Fibroblast of skin of back (primary cell): ENCODE measurements around the gene CELSR1.
"Not testable (repeated sequence)": the region's sequence is repeated elsewhere in the genome, so short reads cannot be mapped to it uniquely, and the experiment has no call there.

Experiments
- DNase-seq: peaks from one replicate; pipeline ENCODE4 v3.0.0-alpha.2; 2013

The CELSR1 gene

GRCh38 chr22:46312848-46313247 lies 224.6 kb downstream of the CELSR1 start:
- DNase-seq = not testable (repeated sequence)

DNA sequence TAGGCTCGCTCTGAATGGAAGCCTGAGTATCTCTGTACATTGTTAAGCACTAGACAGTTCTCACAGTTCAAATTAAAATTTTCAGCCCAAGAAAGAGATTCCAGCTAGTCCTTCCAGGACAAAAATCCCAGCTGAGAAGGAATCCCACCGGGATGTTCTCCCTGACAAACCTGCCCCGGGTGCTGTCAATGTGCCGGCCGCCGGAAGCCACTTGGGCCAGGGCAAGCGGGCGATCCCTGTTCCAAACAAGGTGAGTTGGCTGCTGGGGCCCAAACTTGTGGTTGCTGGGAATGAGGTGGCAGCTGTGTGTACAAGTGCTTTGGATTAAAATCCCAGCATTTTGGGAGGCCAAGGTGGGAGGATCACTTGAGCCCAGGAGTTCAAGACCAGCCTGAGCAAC lies 225.4 kb downstream of the CELSR1 start:
- DNase-seq = no peak
